ENCODE measurements around the gene ITIH6.
"Not testable (repeated sequence)": the region's sequence is repeated elsewhere in the genome, so short reads cannot be mapped to it uniquely, and the experiment has no call there.

ITIH6 gene

GRCh38 chrX:54785901-54786300, 12.2 kb downstream of the ITIH6 start:
- Histone ChIP-seq H3K4me3 (ENCODE audit: low read depth in 1 of 2, low read length in 1 of 2) (no peak overlapping the region), H3K9me3 (no peaks in the 10 kb centered on the region), H3K4me1 (ENCODE audit: control insufficient read depth in 1 of 2, insufficient read depth in 1 of 2, low read depth in 1 of 2, low read length in 1 of 2) (no peaks in the 10 kb centered on the region), H3K27ac (no peak overlapping the region), H3K36me3 (no peaks in the 10 kb centered on the region), H3K27me3 (no peaks in the 10 kb centered on the region)
- no peak for TF ChIP-seq CTCF (IDR thresholded peaks at IDR 0.05)

GRCh38 chrX:54776987-54777672, 20.9 kb downstream of the ITIH6 start:
- Histone ChIP-seq H3K27ac (no peak overlapping the region), H3K9me3 (no peaks in the 10 kb centered on the region), H3K27me3 (no peaks in the 10 kb centered on the region), H3K4me3 (ENCODE audit: low read depth in 1 of 2, low read length in 1 of 2) (no peak overlapping the region), H3K36me3 (no peaks in the 10 kb centered on the region), H3K4me1 (ENCODE audit: control insufficient read depth in 1 of 2, insufficient read depth in 1 of 2, low read depth in 1 of 2, low read length in 1 of 2) (no peaks in the 10 kb centered on the region)
- TF ChIP-seq CTCF (IDR thresholded peaks at IDR 0.05) = no peak

GRCh38 chrX:54776061-54776460, 22.0 kb downstream of the ITIH6 start:
- H3K27ac ChIP-seq = no peak overlapping the region
- H3K4me1 ChIP-seq (ENCODE audit: control insufficient read depth in 1 of 2, insufficient read depth in 1 of 2, low read depth in 1 of 2, low read length in 1 of 2) = no peaks in the 10 kb centered on the region
- no peak overlapping the region for H3K4me3 ChIP-seq (ENCODE audit: low read depth in 1 of 2, low read length in 1 of 2)
- no peak for TF ChIP-seq CTCF (IDR thresholded peaks at IDR 0.05)
- H3K27me3 ChIP-seq = no peaks in the 10 kb centered on the region
- no peaks in the 10 kb centered on the region for H3K36me3 ChIP-seq
- no peaks in the 10 kb centered on the region for H3K9me3 ChIP-seq

GRCh38 chrX:54774391-54775094, 23.5 kb downstream of the ITIH6 start:
- not testable (repeated sequence) for H3K27me3 ChIP-seq; H3K9me3 ChIP-seq; H3K4me1 ChIP-seq (ENCODE audit: control insufficient read depth in 1 of 2, insufficient read depth in 1 of 2, low read depth in 1 of 2, low read length in 1 of 2); H3K36me3 ChIP-seq; H3K4me3 ChIP-seq (ENCODE audit: low read depth in 1 of 2, low read length in 1 of 2); H3K27ac ChIP-seq

GRCh38 chrX:54758114-54759055, 39.7 kb downstream of the ITIH6 start:
- Histone ChIP-seq H3K4me1 (ENCODE audit: control insufficient read depth in 1 of 2, insufficient read depth in 1 of 2, low read depth in 1 of 2, low read length in 1 of 2) (no peaks in the 10 kb centered on the region), H3K36me3 (no peaks in the 10 kb centered on the region), H3K9me3 (no peaks in the 10 kb centered on the region), H3K4me3 (ENCODE audit: low read depth in 1 of 2, low read length in 1 of 2) (no peak overlapping the region), H3K27ac (no peak overlapping the region), H3K27me3 (no peaks in the 10 kb centered on the region)
- no peak for TF ChIP-seq CTCF (IDR thresholded peaks at IDR 0.05)

Measured in neutrophil (primary cell).